SK-N-MC (cell line): ENCODE measurements around the gene LONP2.

Source experiments
- EZH2 ChIP-seq: fragments of 200-600 bp; sonication (generic); IDR thresholded peaks from one replicate; pipeline ENCODE4 v1.6.1; 2017; ENCODE audit warnings: antibody characterized with exemption
- FOXP2 ChIP-seq: optimal IDR thresholded peaks from 2 replicates; pipeline ENCODE3; 2011; ENCODE audit warnings: mild to moderate bottlenecking, moderate library complexity; ENCODE audit not compliant: insufficient read depth; ENCODE audit errors: extremely low read length, control extremely low read depth
- POLR2AphosphoS5 ChIP-seq: IDR thresholded peaks from 2 replicates; pipeline ENCODE4 v1.6.1; 2012; ENCODE audit warnings: mild to moderate bottlenecking, low read depth, low read length, borderline replicate concordance

DNA sequence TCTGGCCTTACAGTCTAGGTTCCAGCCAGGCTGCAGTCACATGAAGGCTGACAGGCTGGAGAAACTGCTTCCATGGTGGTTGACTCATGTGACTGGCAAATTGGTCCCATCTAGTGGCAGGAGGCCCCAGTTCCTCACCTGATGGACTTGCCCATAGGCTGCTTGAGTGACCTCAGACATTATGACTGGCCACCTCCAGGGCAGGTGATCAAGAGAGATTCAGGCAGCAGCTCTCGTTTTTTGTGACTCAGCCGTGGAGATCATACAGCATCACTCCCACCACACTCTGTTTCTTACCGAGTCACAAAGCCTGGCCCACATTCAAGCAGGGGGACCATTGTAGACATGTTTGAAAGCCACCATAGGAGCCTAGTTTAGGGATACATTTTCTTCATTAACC lies 106.6 kb downstream of the LONP2 start:
- no peak for TF ChIP-seq EZH2
- TF ChIP-seq POLR2AphosphoS5 = no peak
- TF ChIP-seq FOXP2 = no peak
